ENCODE data around the gene LTF. TPM values are rescaled to one million over a fixed set of nuclear protein-coding genes. Genes with fewer than 3 reads are reported as not detected.
A peak's percentile ranks its signal among the peaks of the same experiment; 100 is the strongest.

Gene LTF
- total and polyA plus RNA-seq, 9 of the 15 experiments (the other 6 are each of a cell fraction or from before 2014, with no cell fraction given), result 0.07 TPM; not detected in 8

- Histone ChIP-seq H3K36me3 (ENCODE audit: control insufficient read depth, insufficient read depth, low read length) (no peaks in the 10 kb centered on the region), H3K9me3 (replicated peaks; ENCODE audit: control insufficient read depth, insufficient read depth, low read depth, low read length) (no peaks in the 10 kb centered on the region), H3K4me2 (ENCODE audit: insufficient read depth, low read length) (no peak overlapping the region), H3K27ac (ENCODE audit: extremely low read depth, low read depth, low read length) (no peak overlapping the region), H2AFZ (ENCODE audit: low read depth, low read length) (no peak overlapping the region), H3K9ac (ENCODE audit: insufficient read depth in 1 of 2, low read depth in 2 of 2, low read length in 2 of 2) (no peak overlapping the region), H3K4me3 (no peak overlapping the region), H3K79me2 (ENCODE audit: control insufficient read depth, insufficient read depth, low read length) (no peaks in the 10 kb centered on the region), H4K20me1 (replicated peaks; ENCODE audit: control insufficient read depth, insufficient read depth, low read length) (no peaks in the 10 kb centered on the region), H3K27me3 (ENCODE audit: control insufficient read depth in 2 of 2, insufficient read depth in 2 of 2, low read length in 2 of 2) (peaks cover 39 to 66% of the 10 kb centered on the region in 2 experiments), H3K4me1 (replicated peaks in 1 of 2; ENCODE audit: control insufficient read depth in 2 of 2, insufficient read depth in 2 of 2, low read length in 2 of 2) (peaks cover 0 to 6% of the 10 kb centered on the region in 2 experiments; a peak in 1 of 5 replicates), H3K9me1 (ENCODE audit: control insufficient read depth, insufficient read depth, low read length) (no peaks in the 10 kb centered on the region)
- no peak for FAIRE-seq
- WGBS (ENCODE audit: insufficient coverage, low coverage, missing lambda C conversion rate), result 0% methylated on average over 3 of the region's 3 CpGs
- no TSS peak for BruUV-seq (replicated peaks)
- no peak for DNase-seq (ENCODE audit: extremely low read depth in 1 of 4, low spot score in 3 of 4)
- intact Hi-C loops (cut with micrococcal nuclease) (no loop called here), in situ Hi-C loops (cut with MboI) (no loop called here)
- peak; percentile 20; the same call in 2 of the 3 replicates for ATAC-seq
- no peak for TF ChIP-seq JUN (IDR thresholded peaks at IDR 0.05; ENCODE audit: borderline replicate concordance, low read depth, low read length)
- no peak for TF ChIP-seq JUN (CRISPR knock-in tag; IDR thresholded peaks at IDR 0.05; ENCODE audit: borderline replicate concordance)
- no peak for TF ChIP-seq KAT7 (CRISPR knock-in tag; IDR thresholded peaks at IDR 0.05; ENCODE audit: borderline replicate concordance)
- no peak for TF ChIP-seq ZNF253 (CRISPR knock-in tag; conservative IDR thresholded peaks at IDR 0.05)
- no peak for TF ChIP-seq CBFA2T3 (IDR thresholded peaks at IDR 0.05)
- TF ChIP-seq ZBTB5 (IDR thresholded peaks at IDR 0.05), result no peak
- CTCF ChIA-PET (ENCODE audit: low intra/inter-chr PET ratio), result interaction anchor here (1.7 kb wide), 1 partner anchor 96 kb away, joined by 3 read pairs; no protein-coding TSS in a partner anchor
- POLR2A ChIA-PET, result interaction anchor here (1.1 to 1.9 kb wide), 5 partner anchors 10 to 166 kb away, joined by 3 to 8 read pairs (median 4); no protein-coding TSS in a partner anchor
Measured at GRCh38 chr3:46462511-46462910, 2.2 kb downstream of the LTF start.

All from K562 (cell line).